ENCODE data around the gene RELN.

- TF ChIP-seq CTCF (IDR thresholded peaks at IDR 0.05) (no peak), EZH2 (IDR thresholded peaks at IDR 0.05; ENCODE audit: borderline replicate concordance, insufficient read depth, low read depth, low read length, poor library complexity, severe bottlenecking) (no peak)
Observed at GRCh38 chr7:103857435-103857834, 132.0 kb downstream of the RELN start.

Data from B cell (primary cell).